Erythroblast (primary cell): ENCODE data around the gene PCDHB9.
"Not testable (repeated sequence)": the region's sequence is repeated elsewhere in the genome, so short reads cannot be mapped to it uniquely, and the experiment has no call there.

Source experiments
- GATA1 ChIP-seq: IDR thresholded peaks from 2 replicates; pipeline ENCODE4 v1.6.1; 2011; ENCODE audit warnings: low read depth, mild to moderate bottlenecking, control low read depth, low read length, moderate library complexity
- POLR2A ChIP-seq: IDR thresholded peaks from 2 replicates; pipeline ENCODE4 v1.6.1; 2011; ENCODE audit warnings: mild to moderate bottlenecking, low read length

DNA sequence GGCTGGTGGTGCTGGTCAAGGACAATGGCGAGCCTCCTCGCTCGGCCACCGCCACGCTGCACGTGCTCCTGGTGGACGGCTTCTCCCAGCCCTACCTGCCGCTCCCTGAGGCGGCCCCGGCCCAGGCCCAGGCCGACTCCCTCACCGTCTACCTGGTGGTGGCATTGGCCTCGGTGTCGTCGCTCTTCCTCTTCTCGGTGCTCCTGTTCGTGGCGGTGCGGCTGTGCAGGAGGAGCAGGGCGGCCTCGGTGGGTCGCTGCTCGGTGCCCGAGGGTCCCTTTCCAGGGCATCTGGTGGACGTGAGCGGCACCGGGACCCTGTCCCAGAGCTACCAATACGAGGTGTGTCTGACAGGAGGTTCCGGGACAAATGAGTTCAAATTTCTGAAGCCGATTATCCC, 38.5 kb downstream of the PCDHB9 start:
- not testable (repeated sequence) for TF ChIP-seq POLR2A, GATA1
